ENCODE results near the gene STAC.
"Not testable (repeated sequence)": the region's sequence is repeated elsewhere in the genome, so short reads cannot be mapped to it uniquely, and the experiment has no call there.

STAC gene

GRCh38 chr3:36524560-36524959, 144.3 kb downstream of the STAC start:
- DNase-seq = no peak

DNA sequence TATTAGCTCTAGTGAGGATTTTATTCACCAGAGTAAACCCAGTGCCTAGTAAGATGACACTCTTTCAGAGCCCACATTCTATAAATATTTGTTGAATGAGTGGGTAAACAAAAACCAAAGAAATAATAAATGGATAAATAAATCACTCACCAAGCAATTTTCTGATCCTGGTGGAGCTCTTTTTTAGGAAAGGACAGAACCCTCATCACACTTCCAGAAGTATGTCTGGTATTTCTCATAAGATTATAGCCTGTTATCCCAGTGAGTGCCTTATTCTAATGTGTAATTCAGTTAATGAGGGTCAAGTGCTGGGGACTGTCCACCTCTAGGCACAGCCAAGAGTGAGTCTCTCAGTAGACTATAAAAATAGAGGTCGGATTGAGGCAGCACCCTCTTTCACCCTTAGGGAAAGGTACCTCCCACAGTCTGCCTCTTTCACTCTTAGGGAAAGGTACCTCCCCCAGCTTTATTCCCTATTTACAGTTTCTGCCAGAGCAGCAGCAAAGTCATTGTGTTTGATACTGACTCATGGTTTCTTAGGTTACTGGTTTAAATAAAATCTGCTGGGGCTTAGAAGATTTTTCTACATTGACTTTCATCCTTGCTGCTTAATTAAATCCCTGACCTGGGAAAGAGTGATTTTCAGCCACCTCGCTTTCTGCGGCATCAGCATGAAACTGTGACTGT, 145.0 kb downstream of the STAC start:
- no peak for DNase-seq

- no peak for DNase-seq
Measured at GRCh38 chr3:36538136-36538749, 157.9 kb downstream of the STAC start.

DNA sequence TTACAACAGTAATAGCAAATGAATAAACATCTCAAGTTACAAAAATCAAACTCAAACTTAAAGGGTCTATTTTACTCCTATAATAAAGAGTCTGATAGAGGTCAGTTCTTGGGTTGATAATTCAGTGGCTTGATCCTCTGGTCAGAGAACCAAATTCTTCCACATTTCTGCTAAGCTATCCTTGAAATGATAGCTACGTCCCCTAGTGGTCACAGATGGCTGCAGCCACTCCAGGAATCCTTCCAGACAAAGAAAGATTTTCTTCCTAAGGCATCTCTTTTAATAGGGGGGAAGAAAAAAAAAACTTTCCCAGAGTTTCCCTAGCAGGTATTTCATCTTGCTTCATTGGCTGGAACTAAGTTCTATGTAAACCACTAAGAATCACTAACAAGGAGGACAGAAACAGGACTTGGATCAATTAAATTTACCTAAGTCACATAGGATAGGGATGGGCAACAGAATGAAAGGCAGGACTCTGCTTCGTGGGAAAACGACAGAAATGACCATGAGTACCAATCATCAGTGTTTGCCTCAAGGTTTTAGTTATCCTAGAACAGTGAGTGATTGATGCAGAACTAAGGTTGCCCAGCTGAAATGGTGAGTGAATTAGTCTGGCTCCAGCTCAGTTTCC, 160.7 kb downstream of the STAC start:
- DNase-seq = no peak

DNA sequence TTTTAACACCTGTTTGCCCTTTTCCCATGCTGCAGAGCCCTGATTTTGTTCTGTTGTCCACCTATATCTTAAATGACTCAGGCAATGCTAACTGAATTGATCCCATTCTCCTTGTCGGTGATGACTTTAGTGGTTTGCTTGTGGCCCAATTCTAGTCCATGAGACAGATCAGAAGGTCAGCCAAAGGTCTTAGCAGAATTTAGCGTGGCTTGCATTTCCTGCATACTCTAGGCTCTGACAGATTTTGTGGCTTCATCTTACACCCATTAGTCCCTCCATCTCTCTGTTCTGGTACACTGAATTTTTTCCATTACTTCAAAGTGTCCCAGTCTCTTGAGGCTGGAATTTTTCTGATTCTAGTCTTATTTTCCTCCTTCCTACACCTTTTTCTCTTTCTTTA, 161.9 kb downstream of the STAC start:
- DNase-seq = no peak

GRCh38 chr3:36543276-36543997, 163.1 kb downstream of the STAC start:
- DNase-seq = no peak

GRCh38 chr3:36546226-36546625, 165.9 kb downstream of the STAC start:
- no peak for DNase-seq

DNA sequence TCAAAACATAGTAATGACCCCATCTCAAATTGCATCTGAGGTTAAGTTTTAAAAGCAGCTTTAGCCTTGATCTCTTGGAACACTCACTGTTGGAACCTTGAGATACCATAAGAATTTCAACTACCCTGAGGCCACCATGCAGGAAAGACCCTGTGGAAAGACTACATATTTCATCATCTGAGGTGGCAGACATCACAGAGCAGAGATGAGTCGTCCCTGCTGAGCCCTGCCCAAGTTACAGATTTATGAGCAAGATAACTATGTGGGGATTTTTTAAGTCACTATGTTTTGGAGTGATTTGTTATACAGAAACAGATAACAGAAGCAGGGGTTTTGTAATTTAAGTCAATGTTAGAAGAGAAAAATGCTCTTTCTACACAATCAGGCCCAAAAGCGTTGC, 168.4 kb downstream of the STAC start:
- no peak for DNase-seq

DNA sequence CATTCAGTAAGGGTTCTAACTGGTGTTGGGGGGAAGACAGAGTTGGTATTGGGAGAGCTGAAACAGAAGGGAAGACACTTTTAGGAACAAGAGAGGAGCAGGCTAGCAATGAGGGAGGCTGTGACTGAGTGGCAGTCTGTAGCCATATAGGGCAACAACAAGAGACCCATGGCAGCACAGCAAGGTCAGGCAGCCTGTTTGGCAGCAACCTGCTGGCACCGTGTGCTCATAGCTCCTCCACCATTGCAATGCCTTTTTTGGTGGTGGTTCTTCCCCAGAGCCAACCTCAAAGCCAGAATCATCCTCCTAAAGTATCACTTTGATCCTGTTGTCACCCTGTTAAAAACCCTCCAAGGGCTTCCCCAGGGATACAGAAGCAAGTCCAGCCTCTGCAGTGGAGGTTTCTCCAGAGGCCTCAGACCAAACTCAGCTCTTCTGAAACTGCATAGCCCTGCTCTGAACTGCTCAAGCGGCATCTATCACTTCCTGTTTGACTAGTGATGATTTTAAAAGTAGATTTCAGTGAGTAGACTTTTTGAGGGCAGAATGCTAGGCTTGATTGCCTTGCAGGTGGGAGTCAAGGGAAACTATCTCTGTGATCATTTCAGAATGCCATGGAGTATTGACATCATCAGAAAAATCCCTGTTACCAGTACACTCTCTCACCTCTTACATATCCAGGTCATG, 176.9 kb downstream of the STAC start:
- no peak for DNase-seq

DNA sequence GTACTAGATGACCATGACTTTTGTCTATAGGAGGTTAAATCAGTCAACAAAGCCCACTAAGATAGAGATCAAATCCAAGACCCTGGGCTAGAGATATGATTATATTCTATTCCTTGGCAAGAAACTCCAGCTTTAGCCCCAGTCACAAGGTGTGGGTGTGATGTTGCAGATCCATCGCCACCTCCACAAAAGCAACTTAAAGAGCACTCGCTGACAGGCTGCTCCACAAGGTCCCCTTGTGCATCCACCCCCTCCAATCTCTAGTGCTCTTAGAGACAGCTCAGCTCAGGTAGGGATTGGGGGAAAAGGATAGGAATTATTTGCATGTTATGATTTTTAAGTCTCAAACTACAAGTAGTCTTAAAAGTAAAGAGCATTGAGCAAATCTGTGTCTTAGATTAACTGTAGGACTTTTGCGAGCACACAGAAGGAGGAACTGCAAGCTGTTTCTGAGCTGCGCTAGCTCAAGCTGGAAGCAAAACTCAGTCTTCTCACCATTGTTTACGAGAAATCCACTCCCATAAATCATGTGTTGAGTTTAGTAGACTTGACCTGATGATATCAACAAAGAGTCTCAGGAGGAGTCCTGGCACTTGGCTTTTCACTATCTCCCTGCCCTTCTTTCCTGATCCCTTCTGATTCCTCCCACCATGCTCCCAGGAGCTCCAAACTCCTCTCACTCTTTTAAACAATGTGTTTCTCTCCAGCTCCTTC, 177.6 kb downstream of the STAC start:
- DNase-seq = no peak

DNA sequence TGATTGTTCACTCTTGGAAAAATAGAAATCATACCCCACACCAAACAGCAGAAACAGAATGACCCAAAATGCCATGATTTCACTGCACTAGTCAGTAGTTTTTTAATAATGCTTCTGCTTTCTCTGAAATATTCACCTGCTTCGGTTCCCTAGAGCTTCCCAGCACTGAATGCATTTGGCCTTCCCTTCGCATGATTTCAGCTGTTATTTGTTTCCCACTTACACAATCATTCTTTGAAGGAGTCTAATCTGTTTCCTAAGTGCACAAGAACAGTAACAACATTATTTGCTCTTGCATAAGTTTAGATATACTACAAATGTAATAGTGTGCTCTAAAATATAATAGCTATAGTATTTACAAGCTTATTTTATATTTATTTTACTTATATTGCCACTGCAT, 178.7 kb downstream of the STAC start:
- no peak for DNase-seq

DNA sequence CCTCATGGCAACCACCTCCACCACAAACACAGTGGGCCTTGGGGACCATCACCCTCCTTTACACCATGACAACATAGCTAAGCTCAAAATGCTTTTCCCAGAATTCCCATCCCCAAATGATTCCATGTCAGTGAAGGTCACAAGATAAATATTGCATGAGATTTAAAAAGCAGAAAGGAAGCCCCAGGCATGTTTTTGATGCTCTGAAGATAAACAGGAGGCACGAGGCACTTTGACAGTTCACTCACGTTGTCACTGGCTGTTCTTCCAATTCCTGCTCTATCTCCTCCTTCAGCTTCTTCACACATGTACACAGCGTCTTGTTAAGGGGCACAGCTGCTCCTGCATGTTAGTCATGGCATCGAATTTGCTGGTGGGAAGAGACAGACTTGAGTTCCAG, 180.4 kb downstream of the STAC start:
- DNase-seq = no peak

DNA sequence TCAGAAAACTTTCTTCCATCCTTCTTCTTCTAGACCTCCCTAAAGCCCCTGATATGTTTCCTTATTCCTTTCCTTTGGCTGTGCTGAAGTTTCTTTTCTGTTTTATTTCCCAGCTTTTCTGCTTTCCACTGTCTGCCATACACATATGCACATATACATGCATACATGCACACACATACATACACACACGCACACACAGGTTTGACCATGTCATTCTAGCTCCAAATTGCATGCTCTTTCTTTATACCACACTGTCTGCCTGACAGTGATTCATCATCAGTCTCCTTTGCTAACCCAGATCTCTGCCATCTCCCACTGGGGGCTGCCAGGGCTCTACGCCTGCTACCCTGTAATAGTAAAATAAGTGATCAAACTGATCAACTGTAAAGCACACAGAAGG, 181.3 kb downstream of the STAC start:
- DNase-seq = no peak

GRCh38 chr3:36562945-36563344, 182.6 kb downstream of the STAC start:
- no peak for DNase-seq

- DNase-seq = no peak
Measured at GRCh38 chr3:36575241-36575640, 194.9 kb downstream of the STAC start.

DNA sequence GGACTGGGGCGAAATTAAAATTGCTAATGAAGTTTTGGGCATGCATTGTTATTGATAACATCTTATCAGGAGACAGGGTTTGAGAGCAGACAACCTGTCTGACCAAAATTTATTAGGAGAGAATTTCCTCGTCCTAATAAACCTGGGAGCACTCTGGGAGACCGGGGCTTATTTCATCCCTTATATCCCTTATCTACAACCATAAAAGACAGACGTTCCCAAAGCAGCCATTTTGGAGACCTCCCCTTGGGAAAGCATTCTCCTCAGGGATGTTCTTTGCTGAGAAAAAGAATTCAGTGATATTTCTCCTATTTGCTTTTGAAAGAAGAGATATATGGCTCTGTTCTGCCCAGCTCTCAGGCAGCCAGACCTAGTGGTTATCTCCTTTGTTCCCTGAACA, 198.1 kb downstream of the STAC start:
- not testable (repeated sequence) for DNase-seq

- DNase-seq = no peak
Measured at GRCh38 chr3:36579746-36580145, 199.4 kb downstream of the STAC start.

- DNase-seq = no peak
Measured at GRCh38 chr3:36580716-36581115, 200.4 kb downstream of the STAC start.

- no peak for DNase-seq
Measured at GRCh38 chr3:36591959-36592358, 211.7 kb downstream of the STAC start.

DNA sequence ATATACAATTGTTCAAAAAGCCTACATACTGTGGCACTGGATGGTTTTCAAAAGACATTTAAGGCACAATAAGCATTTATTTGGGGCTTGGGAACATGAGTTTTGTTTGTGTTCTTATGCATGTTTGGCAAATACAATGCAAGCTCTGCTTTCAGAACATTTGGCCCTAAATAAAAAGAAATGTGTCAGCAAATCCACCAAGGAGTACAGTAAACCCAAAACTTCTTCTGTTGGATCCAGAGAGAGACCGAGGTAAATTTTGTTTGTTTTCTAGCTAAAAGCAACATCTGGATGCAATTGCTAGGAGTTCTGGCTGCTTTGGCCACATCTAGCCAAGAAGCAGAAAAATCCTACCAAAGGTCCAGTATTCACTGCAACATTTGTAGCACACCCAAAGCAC, 215.2 kb downstream of the STAC start:
- no peak for DNase-seq

GRCh38 chr3:36596419-36596818, 216.1 kb downstream of the STAC start:
- no peak for DNase-seq

DNA sequence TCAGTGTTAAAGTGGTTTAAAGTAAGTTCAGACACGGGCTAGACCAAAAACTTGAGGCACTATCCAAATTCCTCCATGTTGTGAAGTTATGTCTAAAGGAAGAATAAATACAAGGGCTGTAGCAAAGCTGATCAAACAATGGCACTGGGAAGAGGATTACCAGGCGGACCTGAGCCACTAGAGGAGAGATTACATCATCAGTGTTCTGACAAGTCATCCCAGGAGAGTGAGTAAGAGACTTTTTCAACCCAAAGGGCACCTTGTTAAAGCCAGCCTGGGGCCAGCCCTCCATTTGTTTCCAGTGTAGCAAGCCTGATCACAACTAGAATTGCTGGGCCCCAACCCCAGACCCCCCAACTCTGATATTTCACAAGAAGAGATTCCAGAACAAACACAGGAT, 217.1 kb downstream of the STAC start:
- no peak for DNase-seq
